HL-60 (cell line): Measurements from ENCODE around the gene SEC14L1.

Source experiments
- CTCF ChIP-seq: IDR thresholded peaks from one replicate; pipeline ENCODE4 v1.5.1; 2011; ENCODE audit warnings: low read length, control low read depth, inconsistent platforms; ENCODE audit not compliant: insufficient read depth
- POLR2AphosphoS5 ChIP-seq: IDR thresholded peaks from 2 replicates; pipeline ENCODE4 v1.6.1; 2012; ENCODE audit warnings: low read depth

DNA sequence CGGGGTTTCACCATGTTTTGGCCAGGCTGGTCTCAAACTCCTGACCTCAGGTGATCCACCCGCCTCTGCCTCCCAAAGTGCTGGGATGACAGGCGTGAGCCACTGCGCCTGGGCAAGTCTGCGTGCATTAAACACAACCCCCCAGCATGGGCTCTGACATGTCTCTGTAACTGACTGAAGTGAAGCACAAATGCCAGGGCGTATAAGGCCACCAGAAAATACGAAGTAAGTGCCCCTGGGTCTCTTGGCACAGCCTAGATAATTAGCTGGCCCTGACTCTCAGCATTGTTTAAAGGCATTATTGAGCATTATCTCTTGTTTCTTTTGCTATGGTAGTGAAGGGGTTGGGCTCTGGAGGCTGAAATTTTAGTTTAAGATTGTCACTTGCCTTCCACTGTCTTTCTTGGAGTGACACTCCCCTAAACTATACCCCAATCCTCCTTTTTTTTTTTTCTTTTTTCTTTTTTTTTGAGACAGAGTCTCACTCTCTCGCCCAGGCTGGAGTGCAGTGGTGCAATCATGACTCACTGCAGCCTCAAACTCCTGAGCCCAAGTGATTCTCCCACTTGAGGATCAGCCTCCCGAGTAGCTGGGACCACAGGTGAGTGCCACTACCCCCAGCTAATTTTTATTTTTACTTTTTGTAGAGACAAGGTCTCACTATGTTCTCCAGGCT lies 8.2 kb upstream of the SEC14L1 start:
- no peak for TF ChIP-seq CTCF
- no peak for TF ChIP-seq POLR2AphosphoS5
